HL-60 (cell line): ENCODE data around the gene C17orf100.

Experiments used
- POLR2AphosphoS5 ChIP-seq: IDR thresholded peaks from 2 replicates; pipeline ENCODE4 v1.6.1; 2012; ENCODE audit warnings: low read depth
- TF ChIP-seq, protein P1 (sequence below): IDR thresholded peaks from one replicate; pipeline ENCODE4 v1.5.1; 2011; ENCODE audit warnings: low read length, control low read depth, inconsistent platforms; ENCODE audit not compliant: insufficient read depth

- TF ChIP-seq, protein P1, sequence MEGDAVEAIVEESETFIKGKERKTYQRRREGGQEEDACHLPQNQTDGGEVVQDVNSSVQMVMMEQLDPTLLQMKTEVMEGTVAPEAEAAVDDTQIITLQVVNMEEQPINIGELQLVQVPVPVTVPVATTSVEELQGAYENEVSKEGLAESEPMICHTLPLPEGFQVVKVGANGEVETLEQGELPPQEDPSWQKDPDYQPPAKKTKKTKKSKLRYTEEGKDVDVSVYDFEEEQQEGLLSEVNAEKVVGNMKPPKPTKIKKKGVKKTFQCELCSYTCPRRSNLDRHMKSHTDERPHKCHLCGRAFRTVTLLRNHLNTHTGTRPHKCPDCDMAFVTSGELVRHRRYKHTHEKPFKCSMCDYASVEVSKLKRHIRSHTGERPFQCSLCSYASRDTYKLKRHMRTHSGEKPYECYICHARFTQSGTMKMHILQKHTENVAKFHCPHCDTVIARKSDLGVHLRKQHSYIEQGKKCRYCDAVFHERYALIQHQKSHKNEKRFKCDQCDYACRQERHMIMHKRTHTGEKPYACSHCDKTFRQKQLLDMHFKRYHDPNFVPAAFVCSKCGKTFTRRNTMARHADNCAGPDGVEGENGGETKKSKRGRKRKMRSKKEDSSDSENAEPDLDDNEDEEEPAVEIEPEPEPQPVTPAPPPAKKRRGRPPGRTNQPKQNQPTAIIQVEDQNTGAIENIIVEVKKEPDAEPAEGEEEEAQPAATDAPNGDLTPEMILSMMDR = no peak
- no peak for TF ChIP-seq POLR2AphosphoS5
Observed at GRCh38 chr17:6648181-6648580, 3.4 kb upstream of the C17orf100 start.
